ENCODE results near the gene WDR48. TPM values are rescaled to one million over a fixed set of nuclear protein-coding genes. Genes with fewer than 3 reads are reported as not detected.

WDR48 gene
- polyA plus RNA-seq, 1 donor from 2014 or later, result 111 TPM

GRCh38 chr3:39112113-39112512, 60.3 kb downstream of the WDR48 start:
- Histone ChIP-seq H4K20me1 (ENCODE audit: insufficient read depth) (no peaks in the 10 kb centered on the region), H3K4me2 (ENCODE audit: low read length) (no peak overlapping the region), H3K9me3 (ENCODE audit: low read length) (no peaks in the 10 kb centered on the region), H3K36me3 (ENCODE audit: insufficient read depth, low read length) (no peaks in the 10 kb centered on the region), H3K27ac (ENCODE audit: low read length) (no peak overlapping the region), H3K79me2 (replicated peaks; ENCODE audit: insufficient read depth, low read length) (no peaks in the 10 kb centered on the region), H3F3A (ENCODE audit: insufficient read depth, low read length, poor library complexity, severe bottlenecking) (no peaks in the 10 kb centered on the region), H3K9me2 (ENCODE audit: insufficient read depth, low read length) (no peaks in the 10 kb centered on the region), H3K27me3 (ENCODE audit: insufficient read depth, low read depth, low read length) (no peaks in the 10 kb centered on the region), H3K9ac (ENCODE audit: low read length) (no peak overlapping the region), H3K4me3 (ENCODE audit: low read length) (no peak overlapping the region), H2AFZ (ENCODE audit: low read depth, low read length) (no peak overlapping the region)
- TF ChIP-seq EP300 (conservative IDR thresholded peaks at IDR 0.05; ENCODE audit: poor library complexity, severe bottlenecking) (no peak), EZH2 (IDR thresholded peaks at IDR 0.05; ENCODE audit: borderline replicate concordance, insufficient read depth, low read length, poor library complexity, severe bottlenecking) (no peak), SMC3 (conservative IDR thresholded peaks at IDR 0.05; ENCODE audit: poor library complexity) (no peak), POLR2AphosphoS5 (IDR thresholded peaks at IDR 0.05) (no peak), CTCF (IDR thresholded peaks at IDR 0.05; ENCODE audit: poor library complexity, severe bottlenecking) (no peak), RAD21 (conservative IDR thresholded peaks at IDR 0.05) (no peak), TAF1 (IDR thresholded peaks at IDR 0.05; ENCODE audit: low read depth) (no peak), MXI1 (conservative IDR thresholded peaks at IDR 0.05; ENCODE audit: poor library complexity, severe bottlenecking) (no peak)
- TF ChIP-seq, protein P1, sequence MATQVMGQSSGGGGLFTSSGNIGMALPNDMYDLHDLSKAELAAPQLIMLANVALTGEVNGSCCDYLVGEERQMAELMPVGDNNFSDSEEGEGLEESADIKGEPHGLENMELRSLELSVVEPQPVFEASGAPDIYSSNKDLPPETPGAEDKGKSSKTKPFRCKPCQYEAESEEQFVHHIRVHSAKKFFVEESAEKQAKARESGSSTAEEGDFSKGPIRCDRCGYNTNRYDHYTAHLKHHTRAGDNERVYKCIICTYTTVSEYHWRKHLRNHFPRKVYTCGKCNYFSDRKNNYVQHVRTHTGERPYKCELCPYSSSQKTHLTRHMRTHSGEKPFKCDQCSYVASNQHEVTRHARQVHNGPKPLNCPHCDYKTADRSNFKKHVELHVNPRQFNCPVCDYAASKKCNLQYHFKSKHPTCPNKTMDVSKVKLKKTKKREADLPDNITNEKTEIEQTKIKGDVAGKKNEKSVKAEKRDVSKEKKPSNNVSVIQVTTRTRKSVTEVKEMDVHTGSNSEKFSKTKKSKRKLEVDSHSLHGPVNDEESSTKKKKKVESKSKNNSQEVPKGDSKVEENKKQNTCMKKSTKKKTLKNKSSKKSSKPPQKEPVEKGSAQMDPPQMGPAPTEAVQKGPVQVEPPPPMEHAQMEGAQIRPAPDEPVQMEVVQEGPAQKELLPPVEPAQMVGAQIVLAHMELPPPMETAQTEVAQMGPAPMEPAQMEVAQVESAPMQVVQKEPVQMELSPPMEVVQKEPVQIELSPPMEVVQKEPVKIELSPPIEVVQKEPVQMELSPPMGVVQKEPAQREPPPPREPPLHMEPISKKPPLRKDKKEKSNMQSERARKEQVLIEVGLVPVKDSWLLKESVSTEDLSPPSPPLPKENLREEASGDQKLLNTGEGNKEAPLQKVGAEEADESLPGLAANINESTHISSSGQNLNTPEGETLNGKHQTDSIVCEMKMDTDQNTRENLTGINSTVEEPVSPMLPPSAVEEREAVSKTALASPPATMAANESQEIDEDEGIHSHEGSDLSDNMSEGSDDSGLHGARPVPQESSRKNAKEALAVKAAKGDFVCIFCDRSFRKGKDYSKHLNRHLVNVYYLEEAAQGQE (IDR thresholded peaks at IDR 0.05; ENCODE audit: borderline replicate concordance), result no peak

- Histone ChIP-seq H3K79me2 (replicated peaks; ENCODE audit: insufficient read depth, low read length) (no peaks in the 10 kb centered on the region), H3F3A (ENCODE audit: insufficient read depth, low read length, poor library complexity, severe bottlenecking) (no peaks in the 10 kb centered on the region), H4K20me1 (ENCODE audit: insufficient read depth) (no peaks in the 10 kb centered on the region), H3K9me3 (ENCODE audit: low read length) (no peaks in the 10 kb centered on the region), H3K9me2 (ENCODE audit: insufficient read depth, low read length) (no peaks in the 10 kb centered on the region), H3K9ac (ENCODE audit: low read length) (no peak overlapping the region), H3K36me3 (ENCODE audit: insufficient read depth, low read length) (no peaks in the 10 kb centered on the region), H3K4me3 (ENCODE audit: low read length) (no peak overlapping the region), H3K4me2 (ENCODE audit: low read length) (no peak overlapping the region), H3K27me3 (ENCODE audit: insufficient read depth, low read depth, low read length) (no peaks in the 10 kb centered on the region), H3K27ac (ENCODE audit: low read length) (no peak overlapping the region), H2AFZ (ENCODE audit: low read depth, low read length) (no peak overlapping the region)
- TF ChIP-seq, protein P1 (IDR thresholded peaks at IDR 0.05; ENCODE audit: borderline replicate concordance), result no peak
- TF ChIP-seq CTCF (IDR thresholded peaks at IDR 0.05; ENCODE audit: poor library complexity, severe bottlenecking), result no peak
Observed at GRCh38 chr3:39112535-39112934, 60.7 kb downstream of the WDR48 start.

All from neural cell (in vitro differentiated cells).